Endometrial microvascular endothelial cells (primary cell): ENCODE measurements around the gene SLMAP. TPM values are rescaled to one million over a fixed set of nuclear protein-coding genes. Genes with fewer than 3 reads are reported as not detected.

Experiments
- in situ Hi-C: cut with HindIII; loops from 2 replicates; pipeline ENCODE4 v1.10.0; 2017; ENCODE audit warnings: low sequenced_read_pairs, low pct_unique_long_range_greater_than_20kb; ENCODE audit errors: inconsistent ontology term
- total RNA-seq: library from RNA; depleted of rRNA; stranded (reverse); fragments of >200 nt; gene quantifications from one replicate; pipeline ENCODE4 v1.2.3, GENCODE V29; 2015; ENCODE audit errors: inconsistent ontology term

The SLMAP gene, protein sequence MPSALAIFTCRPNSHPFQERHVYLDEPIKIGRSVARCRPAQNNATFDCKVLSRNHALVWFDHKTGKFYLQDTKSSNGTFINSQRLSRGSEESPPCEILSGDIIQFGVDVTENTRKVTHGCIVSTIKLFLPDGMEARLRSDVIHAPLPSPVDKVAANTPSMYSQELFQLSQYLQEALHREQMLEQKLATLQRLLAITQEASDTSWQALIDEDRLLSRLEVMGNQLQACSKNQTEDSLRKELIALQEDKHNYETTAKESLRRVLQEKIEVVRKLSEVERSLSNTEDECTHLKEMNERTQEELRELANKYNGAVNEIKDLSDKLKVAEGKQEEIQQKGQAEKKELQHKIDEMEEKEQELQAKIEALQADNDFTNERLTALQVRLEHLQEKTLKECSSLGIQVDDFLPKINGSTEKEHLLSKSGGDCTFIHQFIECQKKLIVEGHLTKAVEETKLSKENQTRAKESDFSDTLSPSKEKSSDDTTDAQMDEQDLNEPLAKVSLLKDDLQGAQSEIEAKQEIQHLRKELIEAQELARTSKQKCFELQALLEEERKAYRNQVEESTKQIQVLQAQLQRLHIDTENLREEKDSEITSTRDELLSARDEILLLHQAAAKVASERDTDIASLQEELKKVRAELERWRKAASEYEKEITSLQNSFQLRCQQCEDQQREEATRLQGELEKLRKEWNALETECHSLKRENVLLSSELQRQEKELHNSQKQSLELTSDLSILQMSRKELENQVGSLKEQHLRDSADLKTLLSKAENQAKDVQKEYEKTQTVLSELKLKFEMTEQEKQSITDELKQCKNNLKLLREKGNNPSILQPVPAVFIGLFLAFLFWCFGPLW
- 47.3 TPM for total RNA-seq

DNA sequence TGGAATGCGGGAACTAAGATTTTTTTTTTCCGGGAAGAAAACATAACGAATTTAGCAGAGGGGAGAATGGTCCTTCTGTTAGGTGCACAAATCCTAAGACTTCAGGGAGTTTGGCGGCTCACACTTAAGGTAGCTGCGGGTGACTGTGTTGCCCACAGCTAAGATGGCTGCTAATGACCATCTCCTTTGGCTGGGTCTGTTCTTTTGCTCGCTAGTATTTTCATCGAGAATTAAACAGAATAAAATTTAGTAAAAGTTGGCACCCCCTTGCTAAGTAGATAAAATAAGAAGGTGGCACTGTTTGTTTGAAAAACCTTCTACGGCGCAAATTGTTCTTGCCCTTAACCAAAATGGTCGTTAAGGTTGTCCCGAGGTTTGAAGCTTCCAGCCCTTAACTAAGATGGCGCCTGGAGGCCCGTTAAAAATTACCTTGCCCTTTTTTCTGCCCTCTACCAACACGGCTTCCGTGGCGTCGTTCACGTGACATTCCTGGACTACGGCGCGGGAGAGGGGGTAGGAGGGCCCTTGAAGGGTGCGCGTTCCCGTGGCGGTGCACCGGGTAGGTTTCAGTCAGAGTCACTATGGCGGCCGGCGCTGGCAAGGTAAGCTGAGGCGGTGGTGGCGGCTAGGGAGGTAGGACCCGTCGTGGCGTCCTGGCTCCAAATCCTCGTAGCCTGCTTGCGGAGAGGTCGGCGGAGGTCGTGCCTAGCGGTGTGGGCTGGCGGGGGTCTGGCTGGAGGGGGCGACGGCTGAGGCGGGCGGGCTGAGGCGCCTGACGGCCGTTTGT is at the start of gene SLMAP:
TSS of gene SLMAP (plus strand) at position 569 of the 787 bp plus-strand sequence. CDS start 1,343 bp downstream, outside the sequence.
- in situ Hi-C loops: no loop called here

DNA sequence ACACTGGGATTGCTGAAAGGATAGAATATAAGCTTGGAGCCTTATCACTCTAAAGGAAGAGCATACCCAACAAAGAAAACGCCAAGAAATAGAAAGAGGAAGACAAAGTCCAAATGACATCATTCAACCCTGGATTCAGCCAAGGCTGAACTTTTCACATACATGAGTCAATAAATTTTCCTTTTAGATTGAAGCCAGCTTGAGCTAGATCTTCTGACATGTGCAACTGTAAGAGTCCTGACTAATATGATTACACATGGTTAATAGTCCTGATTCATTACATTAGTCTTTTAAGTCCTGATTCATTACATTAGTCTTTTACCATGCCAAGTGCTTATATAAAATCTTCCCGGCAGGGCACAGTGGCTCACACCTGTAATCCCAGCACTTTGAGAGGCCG is 49.6 kb upstream of the SLMAP start:
- in situ Hi-C loops: no loop called here

DNA sequence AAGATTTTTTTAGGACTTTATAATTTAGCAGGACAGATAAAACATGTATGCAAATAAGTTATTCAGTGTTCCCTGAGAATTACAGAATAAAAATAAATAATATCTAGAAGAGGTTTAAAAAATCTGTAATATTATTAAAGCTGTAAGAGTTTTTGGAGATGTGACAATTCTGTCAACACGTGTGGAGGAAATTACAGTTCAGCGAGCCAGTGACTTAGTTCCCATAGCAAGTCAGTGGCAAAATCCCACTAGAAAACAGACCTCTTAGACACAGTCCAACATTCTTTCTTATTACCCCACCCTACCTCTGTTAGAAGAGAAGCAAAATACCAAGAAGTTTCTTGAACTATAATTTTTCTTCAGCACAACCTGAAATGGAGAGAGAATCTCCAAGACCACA is 47.1 kb upstream of the SLMAP start:
- in situ Hi-C loops: no loop called here

DNA sequence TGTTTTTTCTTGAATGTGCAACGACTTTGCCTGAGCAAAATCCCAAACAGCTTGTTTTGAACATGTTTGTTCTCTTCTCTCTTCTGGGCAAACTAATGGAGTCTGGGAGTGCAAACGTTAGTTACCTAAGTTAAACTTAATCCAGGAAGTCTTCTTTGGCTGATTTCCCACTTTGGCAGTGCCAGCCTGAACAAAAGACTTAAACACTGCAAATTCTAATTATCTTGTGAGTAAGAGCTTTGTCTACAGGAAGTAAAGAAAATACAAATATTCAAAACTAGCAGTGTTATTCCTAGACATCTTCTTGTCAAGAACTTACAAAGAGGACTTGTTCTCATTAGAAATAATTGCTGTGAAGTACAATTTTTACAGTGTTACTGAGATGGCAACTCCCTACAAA is 46.5 kb upstream of the SLMAP start:
- in situ Hi-C loops: no loop called here

DNA sequence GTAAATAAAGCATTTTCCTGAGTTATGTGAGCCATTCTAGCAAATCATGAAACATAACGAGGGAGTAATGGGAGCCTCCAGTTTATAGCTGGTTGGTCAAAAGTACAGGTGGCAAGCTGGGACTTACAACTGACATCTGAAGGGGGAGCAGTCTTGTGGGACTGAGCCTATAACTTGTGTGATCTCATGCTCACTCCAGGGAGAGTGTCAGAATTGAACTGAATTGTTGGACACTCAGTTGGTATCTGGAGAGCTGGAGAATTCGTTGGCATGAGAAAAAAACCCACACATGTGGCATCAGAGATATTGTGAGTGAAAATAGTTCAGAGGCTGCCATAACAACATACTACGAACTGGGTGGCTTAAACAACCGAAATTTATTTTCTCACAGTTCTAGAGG is 40.4 kb upstream of the SLMAP start:
- in situ Hi-C loops: no loop called here

DNA sequence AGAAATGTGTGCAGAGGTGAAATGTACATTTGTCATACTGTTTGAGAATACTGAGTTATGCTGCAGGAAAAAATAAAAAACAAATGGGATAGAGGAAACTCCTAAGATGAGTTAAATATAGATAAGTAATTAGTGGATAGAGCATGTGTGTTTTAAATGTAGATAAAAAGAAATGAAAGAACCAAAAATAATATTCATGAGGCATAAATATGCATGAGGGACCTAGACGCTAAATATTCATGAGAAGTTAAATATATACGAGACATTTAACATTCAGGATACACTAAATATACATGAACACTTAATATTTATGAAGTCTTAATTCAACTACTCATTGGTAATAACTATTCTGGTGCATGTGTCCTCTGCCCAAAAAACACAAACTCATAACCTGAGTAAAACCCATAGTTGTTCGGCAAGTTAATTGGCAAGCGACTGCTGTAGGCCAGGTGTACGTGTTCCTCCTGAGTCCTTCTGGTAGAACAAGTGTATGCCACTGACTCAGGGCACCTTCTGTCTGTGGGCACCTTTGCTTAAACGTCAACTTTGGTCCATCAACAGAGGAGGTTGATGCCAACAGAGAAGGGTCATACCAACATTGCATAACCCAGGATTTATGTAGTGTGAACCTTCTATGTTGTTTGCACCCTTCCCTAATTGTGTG is 38.8 kb upstream of the SLMAP start:
- in situ Hi-C loops: no loop called here

DNA sequence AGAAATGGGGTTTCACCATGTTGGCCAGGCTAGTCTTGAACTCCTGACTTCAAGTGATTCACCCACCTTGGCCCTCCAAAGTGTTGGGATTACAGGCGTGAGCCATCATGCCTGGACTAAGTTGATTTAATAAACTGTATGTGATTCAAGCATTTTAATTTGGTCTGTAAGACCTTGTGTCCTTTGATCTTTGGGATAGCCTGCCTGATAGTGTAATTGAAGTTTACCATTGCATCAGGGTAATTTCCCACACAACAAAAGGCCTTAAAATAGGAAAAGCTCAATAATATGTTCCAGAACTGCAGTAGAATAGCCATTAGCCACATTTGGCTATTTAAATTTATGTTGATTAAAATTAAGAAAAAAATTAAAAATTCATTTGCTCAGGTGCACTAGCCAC is 38.0 kb upstream of the SLMAP start:
- in situ Hi-C loops: no loop called here

DNA sequence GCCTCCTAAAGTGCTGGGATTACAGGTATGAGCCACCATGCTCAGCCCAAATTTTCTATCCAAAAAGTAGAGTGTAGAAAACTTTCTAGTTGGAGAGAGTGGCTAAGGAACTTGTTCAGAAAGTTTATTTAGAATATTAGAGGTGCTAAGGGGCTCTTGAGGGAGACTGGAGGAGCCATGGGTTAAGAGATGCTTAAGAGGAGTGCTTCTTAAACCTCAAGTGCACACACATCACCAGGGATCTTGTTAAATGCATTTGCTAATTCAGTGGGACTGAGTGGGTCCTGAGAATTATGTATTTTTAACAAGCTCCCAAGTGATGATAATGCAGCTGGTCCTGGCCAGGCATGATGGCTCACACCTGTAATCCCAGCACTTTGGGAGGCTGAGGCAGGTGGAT is 29.7 kb upstream of the SLMAP start:
- in situ Hi-C loops: no loop called here

DNA sequence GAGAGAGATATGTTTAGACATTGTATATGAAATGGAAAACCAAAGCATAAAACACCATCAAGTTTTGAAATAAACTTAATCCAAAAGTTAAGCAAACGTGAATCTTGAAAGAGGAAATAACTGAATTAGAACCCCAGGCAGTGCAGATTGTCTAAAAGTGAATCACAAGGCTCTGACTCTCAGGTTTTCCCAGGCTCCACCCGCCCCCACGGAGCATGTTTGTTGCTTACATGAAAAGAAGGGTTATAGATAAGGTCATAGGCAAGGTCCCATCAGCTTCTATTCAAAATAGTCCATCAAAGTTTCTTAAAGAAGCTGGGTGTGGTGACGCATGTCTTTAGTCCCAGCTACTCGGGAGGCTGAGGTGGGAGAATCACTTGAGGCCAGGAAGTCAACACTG is 29.0 kb upstream of the SLMAP start:
- in situ Hi-C loops: no loop called here

DNA sequence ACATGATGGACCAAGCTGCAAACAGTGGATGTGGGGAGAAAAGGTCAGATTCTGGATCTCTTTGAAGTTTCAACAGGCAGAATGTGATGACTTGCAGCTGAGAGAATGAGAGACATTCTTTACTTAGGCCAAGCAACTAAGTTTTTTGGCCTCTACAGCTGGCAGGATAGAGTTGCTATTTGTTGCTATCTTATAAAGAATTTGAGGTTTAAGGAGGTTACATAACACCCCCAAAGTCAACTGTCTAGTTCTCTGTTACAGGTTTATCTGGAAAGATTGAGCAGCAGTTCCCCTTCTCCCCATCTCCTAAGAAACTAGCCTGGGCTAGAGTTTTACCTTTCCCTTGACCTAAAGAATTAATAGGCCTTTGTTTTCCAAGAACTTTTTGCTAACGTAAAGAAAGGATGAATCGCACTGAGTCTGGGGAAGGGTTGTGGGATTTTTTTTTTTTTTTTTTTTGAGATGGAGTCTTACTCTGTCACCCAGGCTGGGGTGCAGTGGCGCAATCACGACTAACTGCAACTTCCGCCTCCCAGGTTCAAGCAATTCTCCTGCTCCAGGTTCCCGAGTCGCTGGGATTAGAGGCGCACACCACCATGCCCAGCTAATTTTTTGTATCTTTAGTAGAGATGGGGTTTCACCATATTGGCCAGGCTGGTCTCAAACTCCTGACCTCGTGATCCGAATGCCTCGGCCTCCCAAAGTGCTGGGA is 26.6 kb upstream of the SLMAP start:
- in situ Hi-C loops: no loop called here

DNA sequence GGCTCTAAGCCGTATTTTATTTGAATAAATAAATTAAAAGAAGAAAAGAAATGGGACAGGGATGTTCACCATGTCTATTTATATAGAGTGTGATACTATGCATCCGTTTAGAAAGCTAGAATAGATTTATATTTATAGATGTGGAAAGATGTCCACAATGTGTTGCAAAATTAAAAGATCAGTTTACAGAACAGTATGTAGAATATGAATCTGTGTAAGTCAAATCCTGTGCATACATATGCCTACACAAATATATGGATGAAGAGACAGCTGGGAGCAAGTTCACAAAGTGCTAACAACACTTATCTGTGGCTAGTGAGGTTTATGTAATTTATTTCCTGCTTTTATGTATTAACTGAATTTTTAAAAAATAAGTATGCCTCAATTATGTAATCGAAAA is 25.4 kb upstream of the SLMAP start:
- in situ Hi-C loops: no loop called here

DNA sequence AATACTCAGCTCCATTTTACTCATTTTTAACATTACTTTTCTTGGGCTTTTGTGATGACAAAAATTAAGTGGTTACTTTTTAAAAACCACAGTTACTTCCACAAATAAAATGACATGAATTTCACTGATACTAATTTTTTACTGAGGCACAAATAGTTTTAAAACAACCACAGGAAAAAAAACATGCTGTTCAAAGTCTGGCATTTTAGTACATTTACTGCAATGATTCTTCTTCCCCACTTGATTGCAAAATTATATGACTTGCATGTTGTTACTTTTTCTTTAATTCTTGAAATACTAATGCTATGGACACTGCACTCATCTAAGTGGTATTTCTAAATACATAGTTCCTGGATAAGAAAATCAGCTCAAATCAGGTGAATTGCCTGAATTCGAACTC is 24.8 kb upstream of the SLMAP start:
- in situ Hi-C loops: no loop called here

DNA sequence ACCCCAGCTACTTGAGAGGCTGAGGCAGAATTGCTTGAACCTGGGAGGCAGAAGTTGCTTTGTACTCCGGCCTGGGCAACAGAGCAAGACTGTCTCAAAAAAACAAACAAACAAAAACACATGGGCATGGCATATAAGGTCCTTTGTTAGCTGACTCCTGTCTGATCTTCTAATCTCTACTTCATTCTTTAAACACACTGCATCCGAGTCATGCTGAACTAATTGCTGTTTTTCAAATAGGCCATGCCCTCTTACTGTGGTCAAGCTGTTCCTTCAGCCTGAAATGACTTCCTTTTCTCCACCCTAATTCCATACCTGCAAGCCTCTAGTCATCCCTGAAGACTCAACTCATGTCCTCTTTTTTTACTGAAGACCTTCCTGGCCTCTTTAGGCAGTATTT is 22.3 kb upstream of the SLMAP start:
- in situ Hi-C loops: no loop called here

DNA sequence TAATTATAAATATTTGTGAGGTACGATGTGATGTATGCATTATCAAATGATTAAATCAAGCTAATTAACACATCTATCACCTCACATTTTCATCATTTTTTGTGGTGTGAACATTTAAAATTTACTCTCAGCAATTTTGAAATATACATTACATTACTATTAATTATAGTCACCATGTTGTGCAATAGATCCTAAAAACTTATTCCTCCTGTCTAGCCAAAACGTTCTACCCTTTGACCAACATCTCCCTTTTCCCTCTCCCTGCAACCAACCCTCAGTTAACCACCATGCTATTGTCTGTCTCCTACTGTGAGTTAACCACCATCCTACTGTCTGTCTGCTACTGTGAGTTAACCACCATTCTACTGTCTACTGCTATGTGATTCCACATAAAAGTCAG is 20.7 kb upstream of the SLMAP start:
- in situ Hi-C loops: no loop called here

DNA sequence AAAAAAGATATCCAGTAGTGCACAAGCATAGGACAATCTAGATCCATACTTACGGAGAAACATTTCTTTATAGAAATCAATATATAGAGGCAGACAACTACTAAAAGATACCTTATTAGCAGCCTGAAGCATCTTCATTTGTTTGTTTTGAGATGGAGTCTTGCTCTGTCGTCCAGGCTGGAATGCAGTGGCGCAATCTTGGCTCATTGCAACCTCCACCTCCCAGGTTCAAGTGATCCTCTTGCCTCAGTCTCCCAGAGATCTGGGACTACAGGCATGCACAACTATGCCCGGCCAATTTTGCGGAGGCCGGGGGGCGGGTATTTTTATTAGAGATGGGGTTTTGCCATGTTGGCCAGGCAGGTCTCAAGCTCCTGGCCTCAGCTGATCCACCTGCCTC is 18.3 kb upstream of the SLMAP start:
- in situ Hi-C loops: no loop called here

DNA sequence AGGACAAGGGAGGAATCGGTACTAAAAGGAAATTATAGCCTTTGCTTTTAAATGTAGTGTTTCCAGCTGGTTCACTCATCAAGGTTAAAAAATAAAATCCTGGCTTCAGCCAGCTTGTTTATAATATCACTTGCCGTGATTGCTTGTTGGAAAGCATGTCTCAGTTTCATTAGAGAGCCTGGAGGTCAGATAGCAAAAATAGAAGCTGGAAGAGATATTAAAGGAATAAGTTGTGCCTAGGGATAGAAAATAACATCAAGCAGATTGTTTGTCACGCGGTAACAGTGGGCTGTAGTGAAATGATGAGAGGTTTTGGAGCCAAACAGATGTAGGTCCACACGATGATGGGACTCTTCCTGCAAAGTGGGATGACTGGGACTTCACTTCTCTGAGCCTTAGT is 17.7 kb upstream of the SLMAP start:
- in situ Hi-C loops: no loop called here

DNA sequence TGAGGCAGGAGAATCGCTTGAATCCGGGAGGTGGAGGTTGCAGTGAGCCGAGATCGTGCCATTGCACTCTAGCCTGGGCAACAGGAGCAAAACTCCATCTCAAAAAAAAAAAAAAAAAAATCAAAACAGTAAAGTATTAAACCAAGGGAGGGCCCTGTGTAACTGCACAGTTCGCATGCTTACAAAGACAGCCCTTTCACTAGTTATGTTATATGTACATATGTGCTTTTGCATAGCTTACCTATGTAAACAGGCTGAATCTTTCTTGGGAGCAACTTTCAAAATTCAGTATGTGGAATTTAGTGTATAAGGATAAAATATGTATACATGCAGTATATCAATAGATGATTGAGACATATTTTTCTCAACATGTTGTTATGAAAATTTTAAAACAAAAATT is 16.1 kb upstream of the SLMAP start:
- in situ Hi-C loops: no loop called here

DNA sequence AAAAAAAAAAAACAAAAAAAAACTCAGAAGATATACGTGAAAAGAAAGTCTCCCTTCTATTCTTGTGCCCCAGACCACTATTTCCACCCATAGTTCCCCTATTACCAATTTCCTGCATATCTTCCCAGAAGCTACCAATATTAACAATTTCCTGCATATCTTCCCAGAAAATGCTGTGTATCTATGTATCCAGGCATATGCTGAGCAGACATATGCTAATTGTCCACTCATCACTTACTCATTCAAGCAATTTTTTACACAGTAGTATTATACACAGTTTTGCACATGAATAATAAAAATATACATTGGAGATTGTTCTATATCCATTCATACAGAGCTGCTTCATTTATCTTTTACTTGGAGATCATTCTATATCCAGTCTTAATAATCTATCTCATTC is 12.6 kb upstream of the SLMAP start:
- in situ Hi-C loops: no loop called here
